Dermis blood vessel endothelial cell (primary cell): Measurements from ENCODE around the gene GRIK3. TPM values are rescaled to one million over a fixed set of nuclear protein-coding genes. Genes with fewer than 3 reads are reported as not detected.

ENCODE experiments used
- DNase-seq: peaks from one replicate; pipeline ENCODE4 v3.0.0; 2010
- total RNA-seq: library from RNA; depleted of rRNA; stranded (reverse); fragments of >200 nt; gene quantifications from 2 replicates; pipeline ENCODE4 v1.2.3, GENCODE V29; 2014

Gene GRIK3
- total RNA-seq, 1 donor from 2014 or later = not detected

GRCh38 chr1:37042506-37042905 is 8.2 kb upstream of the GRIK3 start:
- DNase-seq = no peak

- no peak for DNase-seq
These were observed 7.2 kb upstream of the GRIK3 start for GRCh38 chr1:37041483-37041882.

- DNase-seq = no peak
These were observed 6.5 kb upstream of the GRIK3 start for GRCh38 chr1:37040773-37041172.

GRCh38 chr1:37040261-37040660 is 5.9 kb upstream of the GRIK3 start:
- DNase-seq = no peak

- DNase-seq = peak; percentile 41
These were observed 4.1 kb upstream of the GRIK3 start for GRCh38 chr1:37038227-37039093.

GRCh38 chr1:37037690-37038089 is 3.4 kb upstream of the GRIK3 start:
- no peak for DNase-seq

- no peak for DNase-seq
These were observed 2.3 kb upstream of the GRIK3 start for GRCh38 chr1:37036667-37037053.

- no peak for DNase-seq
These were observed 1.7 kb upstream of the GRIK3 start for GRCh38 chr1:37035796-37036666.

GRCh38 chr1:37035014-37035691 is 838 bp upstream of the GRIK3 start:
- no peak for DNase-seq

GRCh38 chr1:37033355-37034101 is 787 bp downstream of the GRIK3 start:
- DNase-seq = no peak

GRCh38 chr1:37032660-37033354 is 1.5 kb downstream of the GRIK3 start:
- no peak for DNase-seq

GRCh38 chr1:37031871-37032270 is 2.4 kb downstream of the GRIK3 start:
- DNase-seq = no peak

GRCh38 chr1:37031429-37031828 is 2.9 kb downstream of the GRIK3 start:
- no peak for DNase-seq

GRCh38 chr1:37028981-37029617 is 5.2 kb downstream of the GRIK3 start:
- no peak for DNase-seq

GRCh38 chr1:37021502-37021901 is 12.8 kb downstream of the GRIK3 start:
- DNase-seq = no peak

GRCh38 chr1:37020653-37021277 is 13.6 kb downstream of the GRIK3 start:
- peak; percentile 30 for DNase-seq

- no peak for DNase-seq
These were observed 15.8 kb downstream of the GRIK3 start for GRCh38 chr1:37018510-37018909.

GRCh38 chr1:37017720-37018119 is 16.6 kb downstream of the GRIK3 start:
- DNase-seq = no peak

GRCh38 chr1:37016121-37016520 is 18.2 kb downstream of the GRIK3 start:
- DNase-seq = no peak

GRCh38 chr1:37015713-37016112 is 18.6 kb downstream of the GRIK3 start:
- DNase-seq = no peak

GRCh38 chr1:37012226-37012625 is 22.1 kb downstream of the GRIK3 start:
- DNase-seq = no peak
